Activated T-helper 1 cell treated with anti-CD3 and anti-CD28 coated beads, Interleukin-12 subunit alpha, Interleukin-12 subunit beta, Interleukin-2, Interleukin-4 antibody, amounts not matched to agents 30 ng/mL and 10 ng/mL and 1 ng/mL, durations not matched to agents 14 hours and 24 hours and 36 hours (primary cell): ENCODE measurements around the gene GDAP2. TPM values are rescaled to one million over a fixed set of nuclear protein-coding genes. Genes with fewer than 3 reads are reported as not detected.

Experiments
- DNase-seq: peaks from one replicate; pipeline ENCODE4 v3.0.0; 2021; ENCODE audit warnings: low spot score
- H3K27ac Mint-ChIP-seq: one replicate; pipeline ENCODE4 v1.8.0; 2021; ENCODE audit warnings: mild to moderate bottlenecking, mixed read lengths
- H3K27me3 Mint-ChIP-seq: one replicate; pipeline ENCODE4 v1.8.0; 2022; ENCODE audit warnings: mild to moderate bottlenecking, moderate library complexity, mixed read lengths; ENCODE audit not compliant: insufficient read depth
- H3K36me3 Mint-ChIP-seq: one replicate; pipeline ENCODE4 v1.8.0; 2021; ENCODE audit warnings: low read depth, mixed read lengths
- H3K4me1 Mint-ChIP-seq: one replicate; pipeline ENCODE4 v1.8.0; 2021; ENCODE audit warnings: low read depth, mixed read lengths
- H3K4me3 Mint-ChIP-seq: one replicate; pipeline ENCODE4 v1.8.0; 2021; ENCODE audit warnings: mild to moderate bottlenecking, moderate library complexity, mixed read lengths
- H3K9me3 Mint-ChIP-seq: one replicate; pipeline ENCODE4 v1.8.0; 2021; ENCODE audit warnings: mixed read lengths
- intact Hi-C: fragments of 100-400 bp; cut with micrococcal nuclease; formaldehyde crosslinking; loops from one replicate; pipeline ENCODE4 v1.15.1; 2024
- total RNA-seq: library from RNA; stranded (reverse); gene quantifications from 2 replicates; pipeline ENCODE4 v1.2.3, GENCODE V29; 2022

GDAP2 gene
- total RNA-seq, 1 donor from 2014 or later = 29.0 TPM

DNA sequence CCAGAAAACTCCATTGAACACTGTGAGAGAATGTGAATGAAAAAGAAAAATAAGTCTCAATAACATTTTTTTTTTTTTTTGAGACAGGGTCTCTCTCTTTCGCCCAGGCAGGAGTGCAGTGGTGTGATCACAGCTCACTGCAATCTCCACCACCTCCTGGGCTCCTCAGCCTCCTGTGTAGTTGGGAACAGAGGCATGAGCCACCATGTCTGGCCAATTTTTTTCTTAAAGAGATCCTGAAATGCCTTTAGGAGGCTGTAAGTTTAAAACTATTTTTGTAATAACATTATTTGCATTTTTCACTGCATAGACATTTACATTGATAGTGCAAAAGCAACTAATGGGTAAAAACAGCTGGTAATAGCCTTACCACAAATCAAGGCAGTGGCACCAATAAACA is 35.3 kb downstream of the GDAP2 start:
- Mint-ChIP-seq H3K4me3 (no peak overlapping the region), H3K27ac (no peak overlapping the region), H3K27me3 (no peaks in the 10 kb centered on the region), H3K9me3 (no peaks in the 10 kb centered on the region), H3K36me3 (peaks cover 20% of the 10 kb centered on the region), H3K4me1 (peaks cover 7% of the 10 kb centered on the region)
- no peak for DNase-seq
- intact Hi-C loops = loop anchor here (10.0 kb wide), 2 partner anchors 229 to 289 kb away; partner anchors contain the start of gene TENT5C

- no peak overlapping the region for H3K4me3 Mint-ChIP-seq
- no peaks in the 10 kb centered on the region for H3K27me3 Mint-ChIP-seq
- peaks cover 15% of the 10 kb centered on the region for H3K36me3 Mint-ChIP-seq
- H3K4me1 Mint-ChIP-seq = peaks cover 7% of the 10 kb centered on the region
- no peak for DNase-seq
- no peak overlapping the region for H3K27ac Mint-ChIP-seq
- H3K9me3 Mint-ChIP-seq = no peaks in the 10 kb centered on the region
- intact Hi-C loops = loop anchor here (10.0 kb wide), 2 partner anchors 228 to 288 kb away; partner anchors contain the start of gene TENT5C
Measured at GRCh38 chr1:117892512-117892911, 36.9 kb downstream of the GDAP2 start.

- intact Hi-C loops = loop anchor here (10.0 kb wide), 2 partner anchors 226 to 286 kb away; partner anchors contain the start of gene TENT5C
- Mint-ChIP-seq H3K36me3 (peaks cover 7% of the 10 kb centered on the region), H3K9me3 (no peaks in the 10 kb centered on the region)
Measured at GRCh38 chr1:117890452-117890851, 39.0 kb downstream of the GDAP2 start.

DNA sequence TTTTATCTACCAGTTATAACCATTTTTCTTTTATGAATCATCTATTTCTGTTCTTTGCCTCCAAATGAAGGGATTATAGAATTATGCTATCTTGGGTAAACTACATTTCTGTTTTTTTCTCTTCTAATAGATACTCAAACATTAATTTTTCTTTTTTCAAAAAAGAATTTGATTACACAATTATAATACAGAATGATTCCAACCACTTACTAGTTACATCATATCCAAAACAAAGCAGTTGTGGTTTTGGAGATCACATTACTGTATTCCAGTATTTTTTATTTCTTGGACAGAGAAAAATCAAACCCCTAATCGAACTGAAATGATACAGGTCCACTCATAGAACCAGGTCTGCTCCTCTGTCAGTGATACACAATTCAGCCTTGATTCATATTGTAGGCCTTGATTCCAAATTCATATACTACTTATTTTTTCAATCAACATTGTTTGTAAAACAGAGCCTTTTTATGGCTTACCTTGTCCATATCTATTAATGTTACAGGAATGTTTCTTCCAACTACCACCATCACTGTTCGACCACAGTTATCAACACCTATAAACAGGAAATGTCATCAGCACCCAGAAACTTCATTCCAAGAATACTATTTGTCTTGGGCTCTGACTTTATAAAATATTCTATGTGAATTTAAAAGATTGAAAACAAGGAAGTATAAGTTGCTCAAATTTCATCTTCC is 43.2 kb downstream of the GDAP2 start:
- Mint-ChIP-seq H3K4me3 (no peak overlapping the region), H3K27ac (no peak overlapping the region), H3K36me3 (peaks cover 10% of the 10 kb centered on the region), H3K9me3 (no peaks in the 10 kb centered on the region), H3K27me3 (no peaks in the 10 kb centered on the region), H3K4me1 (peaks cover 5% of the 10 kb centered on the region)
- no peak for DNase-seq
- intact Hi-C loops = no loop called here

More at GRCh38 chr1:117890452-117890851, 39.0 kb downstream of the GDAP2 start:
- H3K4me3 Mint-ChIP-seq = no peak overlapping the region
- peaks cover 9% of the 10 kb centered on the region for H3K4me1 Mint-ChIP-seq
- no peak for DNase-seq
- no peak overlapping the region for H3K27ac Mint-ChIP-seq
- no peaks in the 10 kb centered on the region for H3K27me3 Mint-ChIP-seq

DNA sequence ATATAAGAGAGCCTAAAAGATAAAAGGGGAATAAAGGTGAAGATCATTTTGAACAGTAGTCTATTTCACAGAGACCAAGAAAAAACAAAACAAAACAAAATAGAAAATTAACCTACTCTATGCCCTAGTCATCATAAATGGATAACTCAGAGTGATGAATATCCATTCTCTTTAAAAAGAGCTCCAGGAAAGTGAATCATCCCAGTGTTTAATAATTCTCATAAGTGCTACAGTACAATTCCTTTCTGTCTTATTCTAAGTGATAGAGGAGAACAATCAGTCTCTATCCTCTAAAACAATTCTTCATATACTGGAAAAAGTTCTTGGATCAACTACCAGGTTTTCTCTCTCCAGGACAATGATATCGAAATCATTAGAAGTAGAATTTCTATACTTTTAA is 45.8 kb downstream of the GDAP2 start:
- no peak for DNase-seq
- intact Hi-C loops = no loop called here
- Mint-ChIP-seq H3K27ac (no peak overlapping the region), H3K9me3 (no peaks in the 10 kb centered on the region), H3K27me3 (no peaks in the 10 kb centered on the region), H3K4me1 (peaks cover 5% of the 10 kb centered on the region), H3K4me3 (no peak overlapping the region), H3K36me3 (peaks cover 14% of the 10 kb centered on the region)

DNA sequence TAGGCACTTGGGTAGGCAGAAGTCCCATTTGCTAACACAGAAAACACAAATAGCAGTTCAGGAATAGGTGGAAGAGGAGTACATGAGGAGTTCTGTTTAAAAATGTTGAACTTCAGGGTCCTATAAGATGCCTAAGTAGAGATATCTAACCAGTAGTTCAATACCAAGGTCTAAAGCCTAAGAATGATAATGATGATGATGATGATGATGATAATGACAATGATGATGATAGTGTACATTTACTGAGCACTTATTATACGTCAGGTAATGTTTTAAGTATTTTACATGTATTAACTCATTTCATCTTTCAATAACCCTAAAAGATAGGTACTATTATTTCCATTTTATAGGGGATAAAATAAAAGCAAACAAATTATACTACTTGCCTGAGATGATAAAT is 50.1 kb downstream of the GDAP2 start:
- no peaks in the 10 kb centered on the region for H3K4me1 Mint-ChIP-seq
- H3K9me3 Mint-ChIP-seq = peaks cover 7% of the 10 kb centered on the region
- intact Hi-C loops = no loop called here
- peaks cover 42% of the 10 kb centered on the region for H3K36me3 Mint-ChIP-seq
- H3K27ac Mint-ChIP-seq = no peak overlapping the region
- H3K27me3 Mint-ChIP-seq = no peaks in the 10 kb centered on the region
- no peak overlapping the region for H3K4me3 Mint-ChIP-seq
- DNase-seq = no peak

- intact Hi-C loops = no loop called here
- Mint-ChIP-seq H3K27me3 (no peaks in the 10 kb centered on the region), H3K4me1 (no peaks in the 10 kb centered on the region), H3K4me3 (no peak overlapping the region), H3K36me3 (peaks cover 50% of the 10 kb centered on the region), H3K27ac (no peak overlapping the region), H3K9me3 (peaks cover 15% of the 10 kb centered on the region)
- DNase-seq = no peak
Measured at GRCh38 chr1:117877823-117878222, 51.6 kb downstream of the GDAP2 start.

- no peak overlapping the region for H3K4me3 Mint-ChIP-seq
- peaks cover 53% of the 10 kb centered on the region for H3K36me3 Mint-ChIP-seq
- intact Hi-C loops = no loop called here
- no peak overlapping the region for H3K27ac Mint-ChIP-seq
- H3K9me3 Mint-ChIP-seq = peaks cover 20% of the 10 kb centered on the region
- H3K4me1 Mint-ChIP-seq = no peaks in the 10 kb centered on the region
- no peak for DNase-seq
- no peaks in the 10 kb centered on the region for H3K27me3 Mint-ChIP-seq
Measured at GRCh38 chr1:117871013-117871412, 58.4 kb downstream of the GDAP2 start.

DNA sequence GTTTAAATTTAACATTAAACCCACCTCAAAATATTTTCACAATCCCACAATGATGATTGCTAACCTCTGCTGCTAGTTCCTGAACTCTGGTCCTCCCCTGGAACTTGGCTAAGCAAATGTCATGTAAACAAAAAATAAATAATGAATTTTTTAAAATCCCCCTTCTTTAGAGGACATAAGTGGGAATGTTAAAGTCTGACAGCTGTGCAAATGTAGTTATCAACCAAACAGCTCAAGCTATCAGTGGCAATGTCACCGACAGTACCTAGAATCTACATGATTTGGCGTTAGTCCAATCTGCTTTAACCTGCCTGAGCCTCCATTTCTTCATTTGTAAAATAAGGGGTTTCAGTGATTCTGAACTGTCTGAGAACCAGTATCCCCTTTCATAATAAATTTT is 67.7 kb downstream of the GDAP2 start:
- H3K4me1 Mint-ChIP-seq = no peaks in the 10 kb centered on the region
- no peak overlapping the region for H3K27ac Mint-ChIP-seq
- H3K4me3 Mint-ChIP-seq = no peak overlapping the region
- no peaks in the 10 kb centered on the region for H3K27me3 Mint-ChIP-seq
- peaks cover 10% of the 10 kb centered on the region for H3K36me3 Mint-ChIP-seq
- no peaks in the 10 kb centered on the region for H3K9me3 Mint-ChIP-seq
- no peak for DNase-seq
- intact Hi-C loops = no loop called here

GRCh38 chr1:117860896-117861610 is 68.4 kb downstream of the GDAP2 start:
- no peak for DNase-seq
- no peak overlapping the region for H3K4me3 Mint-ChIP-seq
- peaks cover 7% of the 10 kb centered on the region for H3K36me3 Mint-ChIP-seq
- no peaks in the 10 kb centered on the region for H3K9me3 Mint-ChIP-seq
- intact Hi-C loops = no loop called here
- H3K4me1 Mint-ChIP-seq = no peaks in the 10 kb centered on the region
- H3K27me3 Mint-ChIP-seq = no peaks in the 10 kb centered on the region
- no peak overlapping the region for H3K27ac Mint-ChIP-seq

GRCh38 chr1:117859901-117860300 is 69.5 kb downstream of the GDAP2 start:
- Mint-ChIP-seq H3K27me3 (no peaks in the 10 kb centered on the region), H3K27ac (no peak overlapping the region), H3K4me3 (no peak overlapping the region), H3K9me3 (no peaks in the 10 kb centered on the region), H3K4me1 (no peaks in the 10 kb centered on the region), H3K36me3 (peaks cover 5% of the 10 kb centered on the region)
- intact Hi-C loops = no loop called here
- no peak for DNase-seq

DNA sequence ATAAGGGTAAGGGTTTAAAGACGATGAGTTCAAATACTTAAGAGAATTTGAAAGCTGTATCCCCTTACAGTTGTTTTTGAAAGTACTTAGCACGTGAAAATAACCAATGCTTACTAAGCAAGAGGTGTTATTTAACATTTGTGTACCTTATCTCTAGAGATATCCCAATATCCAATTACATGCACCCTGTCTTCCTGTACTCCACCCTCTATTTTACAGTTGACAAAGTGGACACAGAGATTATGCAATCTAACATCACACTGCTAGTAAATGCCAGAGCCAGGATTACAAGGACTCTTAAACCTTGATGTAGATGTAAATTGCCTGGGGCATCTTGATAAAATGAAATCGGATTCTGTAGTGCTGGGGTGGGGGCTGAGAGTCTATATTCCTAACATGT is 72.0 kb downstream of the GDAP2 start:
- DNase-seq = no peak

DNA sequence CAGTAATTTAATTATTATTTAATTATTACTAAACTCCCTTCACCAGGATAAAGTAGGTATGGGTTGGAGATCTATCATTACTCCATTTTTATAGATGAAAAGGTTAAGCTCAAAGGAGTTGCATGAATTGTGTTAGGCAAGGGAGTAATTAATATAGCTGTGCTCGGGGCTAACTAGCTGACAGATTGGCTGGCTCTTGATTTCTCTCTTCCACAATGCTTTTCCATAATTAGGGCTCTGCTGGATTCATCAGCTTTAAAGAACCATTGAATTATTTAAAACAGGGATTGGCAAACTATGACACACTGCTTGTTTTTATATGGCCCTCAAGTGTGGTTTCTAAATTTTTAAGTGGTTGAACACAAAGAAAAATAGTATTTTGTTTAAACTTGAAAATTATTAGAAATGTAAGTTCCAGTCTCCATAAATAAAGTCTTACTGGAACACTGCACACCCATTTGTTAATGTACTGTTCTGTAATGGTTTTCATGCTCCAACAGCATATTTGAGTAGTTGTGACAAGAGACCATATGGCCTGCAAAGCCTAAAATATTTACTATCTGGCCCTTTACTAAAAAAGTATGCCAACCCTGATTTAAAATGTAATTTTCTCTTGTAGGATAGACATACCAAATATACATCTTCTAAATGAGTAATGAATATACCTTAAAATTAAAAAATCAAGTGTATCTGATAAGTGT is 76.4 kb downstream of the GDAP2 start:
- H3K27ac Mint-ChIP-seq = no peak overlapping the region

More for the DNA sequence above, 72.0 kb downstream of the GDAP2 start:
- Mint-ChIP-seq H3K4me1 (no peaks in the 10 kb centered on the region), H3K27me3 (no peaks in the 10 kb centered on the region), H3K4me3 (no peak overlapping the region), H3K9me3 (no peaks in the 10 kb centered on the region), H3K36me3 (peaks cover 3% of the 10 kb centered on the region), H3K27ac (no peak overlapping the region)
- intact Hi-C loops = no loop called here

More for the DNA sequence above, 76.4 kb downstream of the GDAP2 start:
- Mint-ChIP-seq H3K27me3 (no peaks in the 10 kb centered on the region), H3K9me3 (no peaks in the 10 kb centered on the region), H3K4me3 (no peak overlapping the region), H3K4me1 (no peaks in the 10 kb centered on the region), H3K36me3 (no peaks in the 10 kb centered on the region)
- DNase-seq = no peak
- intact Hi-C loops = no loop called here
